Mesenchymal stem cell (in vitro differentiated cells and primary cell): ENCODE results near the gene URI1.
"Not testable (repeated sequence)": the region's sequence is repeated elsewhere in the genome, so short reads cannot be mapped to it uniquely, and the experiment has no call there.

Experiments
- DNase-seq: peaks from one replicate; pipeline ENCODE4 v3.0.0-alpha.2; 2013
- H2AFZ ChIP-seq: one replicate; pipeline ENCODE4 v1.6.1; 2013; ENCODE audit warnings: low read depth, mild to moderate bottlenecking, control low read depth, inconsistent platforms, low read length, moderate library complexity
- H2AK5ac ChIP-seq: 2 replicates; pipeline ENCODE4 v1.6.1; 2013; ENCODE audit warnings: low read length, moderate library complexity, mild to moderate bottlenecking, inconsistent platforms; ENCODE audit not compliant: severe bottlenecking
- H2BK120ac ChIP-seq: one replicate; pipeline ENCODE4 v1.6.1; 2013; ENCODE audit warnings: low read depth, mild to moderate bottlenecking, inconsistent platforms, low read length, moderate library complexity
- H2BK12ac ChIP-seq, 2 experiments: one replicate each; pipeline ENCODE4 v1.6.1; 2013; ENCODE audit warnings: inconsistent platforms in 2 of 2, low read length in 2 of 2, mild to moderate bottlenecking in 2 of 2, moderate library complexity in 2 of 2, control low read depth in 1 of 2
- H2BK15ac ChIP-seq: one replicate; pipeline ENCODE4 v1.6.1; 2013; ENCODE audit warnings: mild to moderate bottlenecking, low read depth, inconsistent platforms; ENCODE audit not compliant: poor library complexity, severe bottlenecking
- H2BK5ac ChIP-seq: 2 replicates; pipeline ENCODE4 v1.6.1; 2013; ENCODE audit warnings: low read depth, mild to moderate bottlenecking, low read length, control low read depth, inconsistent platforms; ENCODE audit not compliant: poor library complexity, severe bottlenecking
- H3K14ac ChIP-seq, 2 experiments: one replicate each; pipeline ENCODE4 v1.6.1; 2013; ENCODE audit warnings: inconsistent platforms in 2 of 2, low read length in 2 of 2, control low read depth in 1 of 2, mild to moderate bottlenecking in 1 of 2, moderate library complexity in 1 of 2
- H3K18ac ChIP-seq, 2 experiments: one replicate each; pipeline ENCODE4 v1.6.1; 2013; ENCODE audit warnings: inconsistent platforms in 2 of 2, low read length in 2 of 2, control low read depth in 1 of 2, low read depth in 1 of 2, mild to moderate bottlenecking in 1 of 2
- H3K23ac ChIP-seq, 2 experiments: one replicate each; pipeline ENCODE4 v1.6.1; 2013; ENCODE audit warnings: inconsistent platforms in 2 of 2, low read length in 2 of 2, mild to moderate bottlenecking in 2 of 2, moderate library complexity in 2 of 2, control low read depth in 1 of 2
- H3K27ac ChIP-seq: 2 replicates; pipeline ENCODE4 v1.5.1; 2013; ENCODE audit warnings: mild to moderate bottlenecking, moderate library complexity, low read length, control low read depth, inconsistent platforms; ENCODE audit not compliant: poor library complexity, severe bottlenecking
- H3K27me3 ChIP-seq, 2 experiments: 2 replicates each; pipeline versions ENCODE4 v1.6.1 to v1.7.0; 2013; ENCODE audit warnings: low read length in 2 of 2, mild to moderate bottlenecking in 2 of 2, moderate library complexity in 2 of 2, control low read depth in 1 of 2, inconsistent platforms in 1 of 2; ENCODE audit not compliant: control insufficient read depth in 1 of 2, insufficient read depth in 1 of 2
- H3K36me3 ChIP-seq, 2 experiments: 2 replicates each; pipeline versions ENCODE4 v1.6.1 to v1.7.0; 2013; ENCODE audit warnings: low read length in 2 of 2, control low read depth in 1 of 2, inconsistent platforms in 1 of 2, low read depth in 1 of 2, mild to moderate bottlenecking in 1 of 2; ENCODE audit not compliant: insufficient read depth in 2 of 2, control insufficient read depth in 1 of 2
- H3K4ac ChIP-seq, 2 experiments: one replicate each; pipeline ENCODE4 v1.6.1; 2013; ENCODE audit warnings: inconsistent platforms in 2 of 2, low read length in 2 of 2, mild to moderate bottlenecking in 2 of 2, moderate library complexity in 2 of 2, control low read depth in 1 of 2, low read depth in 1 of 2
- H3K4me1 ChIP-seq: 2 replicates; pipeline ENCODE4 v1.6.1; 2013; ENCODE audit warnings: low read depth, low read length, control low read depth; ENCODE audit not compliant: control insufficient read depth, insufficient read depth
- H3K4me2 ChIP-seq: 2 replicates; pipeline ENCODE4 v1.6.1; 2013; ENCODE audit warnings: low read length, mild to moderate bottlenecking, inconsistent platforms; ENCODE audit not compliant: poor library complexity, severe bottlenecking
- H3K4me3 ChIP-seq, 2 experiments: 2 replicates each; pipeline versions ENCODE4 v1.5.1 to v1.7.0; 2013; ENCODE audit warnings: low read length in 2 of 2, mild to moderate bottlenecking in 2 of 2, control low read depth in 1 of 2, low read depth in 1 of 2; ENCODE audit not compliant: insufficient read depth in 1 of 2
- H3K79me1 ChIP-seq: replicated peaks from 2 replicates; pipeline ENCODE4 v1.6.1; 2013; ENCODE audit warnings: mild to moderate bottlenecking, control low read depth, low read length, inconsistent platforms; ENCODE audit not compliant: poor library complexity, severe bottlenecking
- H3K9ac ChIP-seq: 2 replicates; pipeline ENCODE4 v1.7.0; 2013; ENCODE audit warnings: mild to moderate bottlenecking, low read length, moderate library complexity
- H3K9me3 ChIP-seq: 2 replicates; pipeline ENCODE4 v1.7.0; 2013; ENCODE audit warnings: mild to moderate bottlenecking, low read length; ENCODE audit not compliant: control insufficient read depth
- H4K8ac ChIP-seq: one replicate; pipeline ENCODE4 v1.6.1; 2013; ENCODE audit warnings: inconsistent platforms, mild to moderate bottlenecking, low read length, moderate library complexity
- H4K91ac ChIP-seq: one replicate; pipeline ENCODE4 v1.6.1; 2013; ENCODE audit warnings: mild to moderate bottlenecking, low read length, inconsistent platforms
- WGBS: methylation state at CpG from one replicate; pipeline ENCODE4 v1.1.7; 2013; ENCODE audit warnings: mixed read lengths; 5-methylcytosine and 5-hydroxymethylcytosine counted together

Gene URI1

GRCh38 chr19:29964171-29964570, 22.1 kb downstream of the URI1 start:
- Histone ChIP-seq H3K79me1 (peaks cover 4% of the 10 kb centered on the region), H3K36me3 (no peaks in the 10 kb centered on the region), H3K18ac (peak overlapping the region in 1 of 2 experiments; percentile 54), H3K27me3 (no peaks in the 10 kb centered on the region), H3K4me1 (peaks cover 3% of the 10 kb centered on the region), H2BK15ac (no peak overlapping the region), H3K4me3 (no peak overlapping the region), H2AFZ (no peak overlapping the region), H2BK12ac (no peak overlapping the region), H2BK120ac (no peak overlapping the region), H3K14ac (no peak overlapping the region), H3K23ac (no peak overlapping the region), H2AK5ac (no peak overlapping the region), H3K4me2 (no peak overlapping the region), H3K27ac (no peak overlapping the region), H4K8ac (no peak overlapping the region), H3K4ac (no peak overlapping the region), H2BK5ac (no peak overlapping the region), H3K9ac (no peak overlapping the region), H4K91ac (no peak overlapping the region), H3K9me3 (no peaks in the 10 kb centered on the region)
- DNase-seq: peak; percentile 28
- WGBS: 76% methylated on average over 5 of the region's 5 CpGs

GRCh38 chr19:29965492-29965891, 23.5 kb downstream of the URI1 start:
- Histone ChIP-seq H3K4me1 (peaks cover 3% of the 10 kb centered on the region), H4K8ac (no peak overlapping the region), H3K9ac (no peak overlapping the region), H2AK5ac (no peak overlapping the region), H3K18ac (no peak overlapping the region), H3K9me3 (no peaks in the 10 kb centered on the region), H3K36me3 (no peaks in the 10 kb centered on the region), H3K4me3 (no peak overlapping the region), H3K4ac (no peak overlapping the region), H3K23ac (no peak overlapping the region), H2BK5ac (no peak overlapping the region), H2BK120ac (no peak overlapping the region), H3K79me1 (peaks cover 4% of the 10 kb centered on the region), H2AFZ (no peak overlapping the region), H2BK15ac (no peak overlapping the region), H2BK12ac (no peak overlapping the region), H3K27me3 (no peaks in the 10 kb centered on the region), H4K91ac (no peak overlapping the region), H3K27ac (peak overlapping the region; percentile 1), H3K4me2 (no peak overlapping the region), H3K14ac (no peak overlapping the region)
- WGBS: 67% methylated on average over 3 of the region's 4 CpGs
- peak; percentile 41 for DNase-seq

- H3K4me1 ChIP-seq, H3K27me3 ChIP-seq: not testable (repeated sequence)
- WGBS: 100% methylated on average over 1 of the region's 3 CpGs
Measured at GRCh38 chr19:29966142-29966541, 24.1 kb downstream of the URI1 start.

GRCh38 chr19:29966588-29967249, 24.7 kb downstream of the URI1 start:
- no peak overlapping the region for H3K4me3 ChIP-seq
- H3K27ac ChIP-seq: no peak overlapping the region
- H3K79me1 ChIP-seq: peaks cover 4% of the 10 kb centered on the region
- no peaks in the 10 kb centered on the region for H3K9me3 ChIP-seq
- no peak overlapping the region for H4K8ac ChIP-seq
- H3K23ac ChIP-seq: no peak overlapping the region
- H3K4ac ChIP-seq: no peak overlapping the region
- DNase-seq: peak; percentile 33
- peaks cover 3% of the 10 kb centered on the region for H3K4me1 ChIP-seq
- H3K36me3 ChIP-seq: no peaks in the 10 kb centered on the region
- no peak overlapping the region for H2AFZ ChIP-seq
- no peak overlapping the region for H2BK120ac ChIP-seq
- no peak overlapping the region for H4K91ac ChIP-seq
- no peak overlapping the region for H2BK15ac ChIP-seq
- no peaks in the 10 kb centered on the region for H3K27me3 ChIP-seq
- no peak overlapping the region for H2BK12ac ChIP-seq
- H2BK5ac ChIP-seq: no peak overlapping the region
- no peak overlapping the region for H2AK5ac ChIP-seq
- no peak overlapping the region for H3K14ac ChIP-seq
- no peak overlapping the region for H3K9ac ChIP-seq
- H3K18ac ChIP-seq: no peak overlapping the region
- H3K4me2 ChIP-seq: no peak overlapping the region

More at GRCh38 chr19:29966142-29966541, 24.1 kb downstream of the URI1 start:
- not testable (repeated sequence) for H4K8ac ChIP-seq, H2BK120ac ChIP-seq, H3K9me3 ChIP-seq, H4K91ac ChIP-seq, H2AFZ ChIP-seq, H3K79me1 ChIP-seq, H2AK5ac ChIP-seq, H3K4me2 ChIP-seq, H3K36me3 ChIP-seq, H2BK12ac ChIP-seq, H2BK5ac ChIP-seq, H2BK15ac ChIP-seq, H3K9ac ChIP-seq, H3K23ac ChIP-seq, H3K4ac ChIP-seq, H3K14ac ChIP-seq, DNase-seq, H3K4me3 ChIP-seq, H3K27ac ChIP-seq
- H3K18ac ChIP-seq: peak overlapping the region in 1 of 2 experiments; percentile 52
